DOHH2 (cell line): ENCODE data around the gene PIKFYVE.

ENCODE experiments used
- CTCF ChIP-seq: fragments of 200-600 bp; sonication (generic); IDR thresholded peaks from one replicate; pipeline ENCODE4 v1.5.1; 2014; ENCODE audit warnings: antibody characterized with exemption, mild to moderate bottlenecking, low read depth, low read length; ENCODE audit not compliant: poor library complexity, severe bottlenecking
- EZH2phosphoT487 ChIP-seq: fragments of 200-600 bp; sonication (generic); IDR thresholded peaks from 2 replicates; pipeline ENCODE4 v1.6.1; 2017; ENCODE audit warnings: borderline replicate concordance, mild to moderate bottlenecking, antibody characterized with exemption, low read length, moderate library complexity, mixed read lengths

DNA sequence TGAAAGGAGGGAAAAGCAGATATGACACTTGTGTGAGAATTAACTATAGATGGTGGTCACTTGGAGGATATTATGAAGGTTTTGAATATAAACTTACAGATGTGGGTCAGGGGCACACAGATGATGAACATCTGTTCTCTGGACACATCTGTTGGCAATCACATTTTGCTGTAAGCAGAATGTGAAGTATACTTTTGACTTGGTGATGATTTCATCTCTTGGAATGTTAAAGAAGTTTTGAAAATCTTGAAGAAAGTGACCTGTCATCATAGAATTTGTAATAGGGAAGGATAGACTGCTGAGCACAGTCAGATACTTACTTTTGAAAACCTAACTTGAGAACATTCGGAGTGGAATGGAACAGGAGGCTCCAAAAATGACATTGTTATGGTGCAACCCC, 40.2 kb downstream of the PIKFYVE start:
- TF ChIP-seq EZH2phosphoT487 (no peak), CTCF (no peak)
